HS-5 (cell line): ENCODE measurements around the gene MACROD1.

Source experiments
- DNase-seq: peaks from one replicate; pipeline ENCODE4 v3.0.0-alpha.2; 2012; ENCODE audit warnings: low read depth

Gene MACROD1

DNA sequence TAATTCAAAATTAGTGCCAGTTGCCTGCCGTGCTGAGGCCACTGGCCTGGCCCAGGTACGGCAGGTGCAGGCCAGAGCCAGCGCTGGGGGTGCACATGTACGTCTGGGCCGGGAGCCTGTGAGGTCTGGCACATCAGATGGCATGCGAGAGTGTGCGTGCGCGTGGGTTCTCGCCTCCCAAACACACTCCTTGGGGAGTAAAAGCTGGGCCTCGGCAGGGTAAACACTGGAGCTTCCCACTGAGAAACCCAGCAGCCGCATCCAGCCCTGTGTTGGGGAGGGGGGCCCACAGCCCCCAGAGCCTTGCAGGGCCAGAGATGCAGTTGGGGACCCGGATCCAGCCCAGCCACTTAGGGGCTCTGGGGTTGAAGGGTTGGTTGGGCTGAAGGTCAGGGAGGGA, 92.4 kb downstream of the MACROD1 start:
- DNase-seq, result no peak

DNA sequence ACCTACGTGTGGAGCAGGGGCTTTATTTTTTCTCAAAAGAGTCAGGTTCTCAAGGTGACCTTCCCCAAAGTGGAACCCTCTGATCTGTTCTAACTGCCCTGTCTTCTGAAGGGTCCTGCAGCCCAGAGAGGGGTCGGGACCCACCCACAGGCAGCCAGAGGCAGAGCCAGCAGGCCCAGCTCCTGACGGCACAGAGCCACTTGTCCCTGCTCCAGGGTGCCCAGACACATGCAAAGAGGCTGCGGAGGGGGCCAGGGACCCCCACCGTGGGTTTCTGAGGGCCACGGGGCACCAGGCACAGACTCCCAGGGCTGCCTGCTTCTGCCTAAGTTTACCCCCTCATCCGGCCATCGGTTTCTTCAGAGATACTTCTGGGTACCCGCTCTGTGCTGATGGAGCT, 93.0 kb downstream of the MACROD1 start:
- no peak for DNase-seq

DNA sequence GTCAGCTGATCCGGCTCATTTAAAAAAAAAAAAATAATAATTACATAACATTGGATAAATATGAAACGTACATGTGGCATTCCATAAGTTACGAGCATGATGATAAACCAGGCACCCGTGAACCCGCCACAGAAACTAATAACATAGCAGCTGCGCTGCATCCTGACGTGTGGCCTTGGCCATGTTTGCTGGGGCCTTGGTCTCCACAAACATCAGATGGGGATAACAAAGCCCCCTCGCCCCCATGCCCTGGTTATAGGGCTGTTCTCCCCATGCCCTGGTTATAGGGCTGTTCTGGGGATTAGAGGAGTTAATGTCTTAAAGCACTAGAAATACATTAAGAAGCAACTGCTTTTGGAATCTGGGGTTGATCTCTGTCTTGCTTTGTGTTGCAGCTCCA, 93.5 kb downstream of the MACROD1 start:
- no peak for DNase-seq

DNA sequence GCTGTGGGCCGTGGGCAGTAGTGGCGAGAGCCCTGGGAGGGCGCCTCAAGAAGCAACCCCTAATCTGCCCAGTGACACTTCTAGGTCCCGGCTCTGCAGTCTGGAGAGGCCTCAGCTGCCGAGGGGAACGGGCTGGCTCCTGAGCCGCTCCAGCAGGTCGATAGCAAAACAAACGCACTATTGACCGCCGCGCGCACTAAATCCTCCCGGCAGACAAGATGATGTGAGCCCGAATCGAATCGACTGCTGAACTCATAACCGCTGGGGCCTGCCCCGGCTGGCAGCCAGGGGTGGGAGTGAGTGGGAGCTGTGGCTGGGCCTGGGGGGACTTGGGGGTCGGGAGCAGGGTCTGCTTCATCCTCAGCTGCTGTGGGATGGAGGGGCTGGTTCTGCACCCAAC, 94.1 kb downstream of the MACROD1 start:
- DNase-seq, result no peak

DNA sequence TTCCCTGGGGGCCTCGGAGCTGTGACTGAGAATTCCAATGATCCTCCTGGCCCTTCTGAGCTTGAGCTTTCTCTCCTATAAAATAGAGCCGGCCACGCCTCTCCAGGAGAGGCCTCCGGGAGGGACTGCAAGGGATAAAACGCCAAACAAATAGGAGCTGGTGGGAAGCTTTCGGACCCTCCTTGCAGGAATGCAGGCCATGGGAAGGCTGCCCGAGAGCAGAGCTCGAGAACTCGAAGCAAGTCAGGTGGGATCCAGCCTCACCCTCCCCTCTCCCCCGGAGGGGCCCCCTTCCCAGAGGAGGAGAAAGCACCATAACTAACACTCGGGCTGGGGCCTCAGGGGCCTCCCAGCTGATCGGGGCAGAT, 95.6 kb downstream of the MACROD1 start:
- DNase-seq, result no peak

DNA sequence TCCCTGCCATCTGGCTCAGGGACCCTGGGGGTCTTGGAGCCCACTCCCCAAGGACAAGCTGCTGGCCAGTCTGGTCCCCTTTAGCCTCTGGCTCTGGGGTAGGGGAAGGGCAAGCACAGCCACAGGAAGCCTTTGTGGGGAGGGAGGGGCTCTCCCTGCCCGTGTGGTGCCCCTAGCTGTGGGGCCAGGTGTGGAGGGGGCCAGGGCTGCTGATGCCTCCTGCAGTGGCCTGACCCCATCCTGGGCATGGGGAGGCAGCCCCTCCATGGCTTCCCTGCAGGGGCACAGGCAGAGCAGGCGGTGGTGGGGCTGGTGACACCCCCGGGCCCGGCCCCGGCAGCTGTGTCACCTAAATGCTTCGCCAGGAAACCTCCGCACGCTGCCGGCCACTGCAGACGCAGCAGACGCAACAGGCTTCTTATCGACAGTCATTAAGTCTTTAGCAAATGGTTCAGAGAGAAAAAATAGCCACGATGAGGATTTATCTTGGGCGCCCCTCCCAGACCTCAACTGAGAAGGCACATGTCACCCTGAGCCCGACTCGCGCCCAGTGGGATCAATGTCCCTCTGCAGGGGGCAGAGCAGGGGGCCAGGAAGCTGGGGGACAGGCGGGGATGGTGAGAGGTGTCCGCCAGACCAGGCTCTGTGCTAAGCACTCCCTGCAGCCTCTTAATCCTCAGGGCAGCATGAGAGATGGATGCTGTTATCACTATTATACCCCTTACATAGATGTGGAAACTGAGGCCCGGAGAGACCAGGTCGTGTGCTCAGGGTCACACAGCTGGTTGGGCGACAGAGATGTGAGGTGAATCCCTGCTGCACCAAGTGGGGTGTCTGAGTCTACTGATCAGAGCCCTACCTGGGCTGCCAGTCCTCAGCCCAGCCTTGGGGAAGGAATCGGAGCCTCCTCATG, 96.3 kb downstream of the MACROD1 start:
- DNase-seq, result no peak

DNA sequence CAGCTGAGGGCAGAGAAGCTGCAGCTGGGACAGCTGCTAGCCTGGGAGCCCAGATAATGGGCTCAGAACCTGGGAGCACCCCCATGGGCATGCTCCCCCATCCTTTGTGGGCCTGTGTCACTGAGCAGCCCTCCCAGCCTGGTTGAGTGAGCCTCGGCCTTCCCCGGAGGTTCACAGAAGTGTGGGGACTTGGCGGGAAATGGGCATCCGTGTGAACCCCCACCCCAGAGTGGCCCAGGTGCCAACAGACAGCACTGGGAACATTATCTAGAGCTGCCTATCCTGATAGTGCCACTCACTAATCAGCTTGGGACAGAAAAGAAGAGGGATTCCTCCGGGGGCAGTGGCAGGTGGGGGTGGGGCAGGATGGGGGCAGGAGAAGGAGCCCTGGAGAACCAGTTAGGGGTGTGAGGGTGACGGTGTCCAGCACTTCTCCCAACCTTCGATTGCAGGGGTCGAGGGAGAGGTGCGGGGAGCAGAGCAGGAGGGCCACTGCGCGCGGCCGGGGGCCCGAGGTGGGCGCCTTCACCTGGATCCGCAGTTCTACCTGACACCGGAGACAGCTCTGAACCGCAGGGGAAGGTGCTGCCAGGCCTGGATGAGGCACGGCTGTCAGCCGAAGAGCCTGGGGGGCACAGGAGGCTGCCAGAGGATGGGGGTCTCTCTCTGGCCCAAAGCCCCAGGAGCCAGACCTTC, 97.1 kb downstream of the MACROD1 start:
- no peak for DNase-seq

DNA sequence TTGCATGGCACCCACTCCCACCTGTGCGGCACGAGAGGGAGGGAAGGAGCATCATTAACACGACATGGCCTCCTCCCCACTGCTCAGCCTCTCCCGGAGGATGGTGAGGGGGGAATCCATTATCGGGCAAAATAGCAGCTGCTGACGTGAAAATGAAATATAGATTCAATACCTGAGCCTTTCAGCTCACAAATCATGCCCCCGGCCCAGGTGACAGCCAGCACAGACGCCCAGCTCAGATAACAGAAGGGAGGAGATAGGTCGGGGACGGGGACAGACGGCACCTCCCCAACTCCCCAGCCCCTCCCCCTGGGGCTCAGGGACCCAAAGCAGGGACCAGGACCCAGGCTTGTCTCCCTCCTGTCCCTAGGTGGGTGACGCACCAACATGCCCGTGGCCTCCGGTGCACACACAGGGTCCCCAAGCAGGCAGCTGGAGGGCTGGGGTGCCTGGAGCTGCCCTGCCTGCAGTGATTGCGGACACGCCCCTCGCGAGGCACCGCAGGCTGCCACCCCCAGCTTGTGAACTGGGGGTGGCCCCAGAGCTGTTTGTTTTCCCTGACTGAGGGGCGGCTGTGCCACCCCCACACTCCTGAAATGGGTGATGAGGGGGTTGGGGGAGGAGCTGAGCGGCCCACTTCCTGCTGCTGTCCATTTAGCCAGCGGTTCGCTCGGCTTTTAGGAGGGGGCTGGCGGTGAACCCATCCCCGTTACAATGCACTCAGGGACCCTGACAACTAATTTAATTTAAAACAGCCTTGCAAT, 98.5 kb downstream of the MACROD1 start:
- no peak for DNase-seq

DNA sequence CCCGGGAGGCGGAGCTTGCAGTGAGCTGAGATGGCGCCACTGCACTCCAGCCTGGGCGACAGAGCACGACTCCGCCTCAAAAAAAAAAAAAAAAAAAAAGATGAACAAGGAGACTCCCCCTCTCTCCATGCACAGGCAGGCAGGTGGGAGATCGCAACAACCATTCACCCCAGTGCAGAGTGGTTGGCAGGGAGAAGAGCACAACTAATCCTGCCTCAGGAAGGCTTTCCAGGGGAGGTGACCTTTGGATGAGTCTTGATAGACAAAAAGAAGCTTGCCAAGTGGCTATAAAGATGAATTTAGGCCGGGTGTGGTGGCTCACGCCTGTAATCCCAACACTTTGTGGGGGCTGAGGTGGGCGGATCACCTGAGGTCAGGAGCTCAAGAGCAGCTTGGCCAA, 100.2 kb downstream of the MACROD1 start:
- no peak for DNase-seq

DNA sequence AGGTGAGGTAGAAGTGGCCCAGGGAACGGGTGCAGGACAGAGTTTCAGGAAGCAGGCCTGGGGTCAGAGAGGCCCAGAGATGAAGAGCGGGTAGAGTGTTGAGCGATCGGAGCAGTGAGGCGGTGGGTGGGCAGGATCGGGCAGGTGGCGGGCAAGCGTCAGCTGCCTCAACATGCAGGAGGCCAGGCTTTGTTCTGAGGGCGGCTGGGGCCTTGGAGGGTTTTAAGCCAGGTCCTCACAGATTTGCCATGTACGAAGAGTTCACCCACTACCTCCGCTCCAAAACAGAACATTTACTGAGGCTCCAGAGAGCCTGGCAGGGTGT, 100.8 kb downstream of the MACROD1 start:
- DNase-seq, result no peak

DNA sequence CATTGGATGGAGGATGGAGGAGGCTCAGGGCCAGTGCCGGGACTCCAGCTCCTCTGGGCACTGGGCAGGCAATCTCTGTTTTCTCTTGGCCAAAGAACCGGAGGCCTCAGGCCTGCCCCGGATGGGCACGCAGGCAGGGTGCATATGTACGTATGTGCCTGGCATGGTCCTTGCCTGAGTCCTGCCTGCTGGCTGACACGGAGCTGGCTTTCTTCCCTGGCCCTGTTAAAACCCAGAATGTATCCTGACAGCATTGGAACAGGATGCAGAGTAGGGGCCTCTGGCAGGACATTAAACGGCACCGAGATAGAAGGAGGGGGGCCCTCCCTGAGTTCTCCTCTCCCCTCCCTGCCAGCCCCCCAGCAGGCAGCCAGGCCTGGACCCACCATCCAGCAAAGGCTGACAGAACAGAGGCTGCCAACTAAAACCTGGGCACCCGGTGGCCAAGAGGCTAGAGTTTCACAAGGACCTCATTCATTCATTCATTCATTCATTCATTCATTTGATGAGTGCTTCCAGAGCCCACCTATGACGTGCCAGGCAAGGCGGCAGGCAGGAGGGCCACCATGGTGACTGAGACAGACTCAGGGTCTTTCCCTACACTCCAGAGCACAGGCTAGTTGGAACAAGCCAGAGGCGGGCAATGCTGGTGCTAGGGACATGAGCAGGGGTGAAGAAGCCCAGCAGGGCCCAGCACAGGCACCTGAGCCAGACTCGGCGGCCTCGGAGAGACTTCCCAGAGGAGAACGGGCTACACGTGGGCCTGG, 101.4 kb downstream of the MACROD1 start:
- DNase-seq, result no peak

DNA sequence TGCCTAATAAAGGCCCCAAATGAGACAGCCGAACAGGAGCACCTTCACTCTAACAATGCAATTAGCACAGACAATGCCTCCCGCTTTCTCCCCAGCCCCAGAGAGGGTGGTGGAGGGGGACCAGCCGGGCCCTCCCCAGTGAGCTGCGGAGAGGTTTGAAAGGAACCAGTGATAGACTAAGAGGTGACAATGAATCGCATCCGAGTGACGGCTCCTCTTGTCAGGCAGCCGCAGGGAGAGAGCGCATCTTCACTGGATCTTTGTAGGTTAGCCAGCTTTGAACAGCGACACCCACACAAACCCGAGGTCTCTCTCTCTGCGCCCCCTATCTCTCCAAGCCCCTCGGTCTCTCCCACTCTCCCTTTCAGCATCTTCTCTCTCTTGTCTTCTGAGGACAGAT, 102.1 kb downstream of the MACROD1 start:
- DNase-seq, result no peak

DNA sequence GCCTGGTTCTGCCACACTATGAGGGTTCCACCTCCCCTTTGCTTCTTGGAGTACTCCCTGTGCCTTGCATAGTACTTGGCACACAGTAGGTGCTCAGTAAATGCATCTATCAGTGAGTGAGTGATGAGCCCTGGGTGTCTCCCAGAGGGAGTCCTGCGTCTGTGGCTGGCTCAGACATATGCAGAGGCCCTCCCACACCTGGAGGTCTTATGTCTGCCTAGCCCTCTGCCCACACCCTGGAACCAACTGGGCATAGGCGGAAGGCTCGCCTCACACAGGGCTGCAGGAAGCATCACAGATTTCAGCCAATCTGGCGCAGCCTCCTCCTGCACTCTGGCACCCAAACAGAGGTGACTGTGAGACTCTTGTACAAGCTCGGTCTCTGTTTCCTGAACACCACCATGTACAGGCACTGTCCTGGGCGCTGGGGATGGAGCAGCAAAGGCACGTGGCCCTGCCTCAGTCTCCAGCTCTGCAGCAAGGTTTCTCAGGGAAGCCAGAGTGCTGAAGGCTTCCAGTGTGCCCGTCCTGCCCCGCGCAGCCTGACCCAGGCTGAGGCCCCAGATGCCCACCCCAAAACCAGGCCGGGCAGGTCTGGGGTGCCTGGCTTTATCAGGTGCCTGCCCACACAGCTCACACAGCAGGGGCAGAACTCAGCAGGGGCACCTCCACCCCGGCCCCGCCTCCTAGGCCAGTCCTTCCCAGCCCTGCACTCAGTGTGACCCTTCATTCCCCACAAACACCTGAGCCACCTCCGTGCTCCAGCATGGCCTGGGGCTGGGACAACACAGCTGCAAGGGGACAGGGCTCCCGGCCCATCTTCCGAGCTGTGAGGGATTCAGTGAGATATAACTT, 103.5 kb downstream of the MACROD1 start:
- DNase-seq, result no peak

DNA sequence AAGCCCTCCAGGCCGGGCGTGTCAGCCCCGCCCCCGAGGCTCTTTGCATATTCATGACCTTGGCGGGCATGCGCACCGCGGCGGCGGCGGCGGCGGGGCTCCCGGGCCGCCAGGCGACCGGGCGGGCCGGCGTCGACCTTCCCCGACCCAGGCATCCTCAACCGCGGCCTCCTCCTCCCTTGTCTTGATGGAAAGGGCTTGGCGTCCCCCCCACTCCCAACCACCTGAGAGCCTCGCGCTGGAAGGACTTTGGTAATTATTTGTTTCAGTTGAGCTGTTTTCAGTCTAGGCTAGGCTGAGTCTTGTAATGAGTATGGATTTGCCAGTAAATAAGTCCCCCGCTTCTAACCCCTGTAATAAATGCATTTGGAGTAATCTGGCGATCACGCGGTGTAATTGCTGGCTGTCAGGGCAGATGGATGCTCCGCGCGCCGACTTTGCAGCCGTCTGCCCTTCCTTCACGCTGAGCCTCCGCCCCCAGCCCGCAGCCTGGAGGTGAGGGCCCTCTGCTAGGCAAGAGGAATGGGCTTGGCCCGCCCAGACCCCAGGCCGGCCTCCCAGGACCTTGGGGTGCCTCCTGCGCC, 105.0 kb downstream of the MACROD1 start:
- no peak for DNase-seq

DNA sequence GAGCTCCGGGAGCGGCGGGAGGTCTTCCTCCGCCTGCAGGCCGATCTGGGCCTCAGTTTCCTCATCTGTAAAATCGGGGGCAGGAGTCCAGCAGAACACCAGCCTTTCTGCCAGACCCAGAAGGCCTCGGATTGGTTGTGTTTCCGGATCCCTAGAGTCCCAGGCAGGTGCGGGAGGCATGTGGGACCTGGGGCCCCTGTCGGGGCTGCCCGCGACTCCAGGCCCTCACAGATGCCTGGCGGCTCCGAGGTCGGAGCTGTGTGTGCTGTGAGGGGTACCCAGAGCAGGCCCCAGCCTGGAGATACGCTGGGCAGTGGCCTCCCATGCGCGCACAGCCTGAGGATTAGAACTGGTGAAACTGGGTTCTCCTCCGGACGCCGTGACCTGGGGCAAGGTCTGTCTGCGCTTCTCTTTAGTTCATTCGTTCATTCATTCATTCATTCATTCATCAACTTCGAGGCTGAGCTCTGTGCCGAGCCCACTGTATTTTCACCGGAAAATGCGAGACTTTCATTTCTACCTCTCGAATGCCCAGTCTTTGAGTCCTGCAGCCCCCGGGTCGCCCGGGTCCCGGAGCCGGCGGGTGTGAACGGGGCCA, 105.6 kb downstream of the MACROD1 start:
- DNase-seq, result no peak

DNA sequence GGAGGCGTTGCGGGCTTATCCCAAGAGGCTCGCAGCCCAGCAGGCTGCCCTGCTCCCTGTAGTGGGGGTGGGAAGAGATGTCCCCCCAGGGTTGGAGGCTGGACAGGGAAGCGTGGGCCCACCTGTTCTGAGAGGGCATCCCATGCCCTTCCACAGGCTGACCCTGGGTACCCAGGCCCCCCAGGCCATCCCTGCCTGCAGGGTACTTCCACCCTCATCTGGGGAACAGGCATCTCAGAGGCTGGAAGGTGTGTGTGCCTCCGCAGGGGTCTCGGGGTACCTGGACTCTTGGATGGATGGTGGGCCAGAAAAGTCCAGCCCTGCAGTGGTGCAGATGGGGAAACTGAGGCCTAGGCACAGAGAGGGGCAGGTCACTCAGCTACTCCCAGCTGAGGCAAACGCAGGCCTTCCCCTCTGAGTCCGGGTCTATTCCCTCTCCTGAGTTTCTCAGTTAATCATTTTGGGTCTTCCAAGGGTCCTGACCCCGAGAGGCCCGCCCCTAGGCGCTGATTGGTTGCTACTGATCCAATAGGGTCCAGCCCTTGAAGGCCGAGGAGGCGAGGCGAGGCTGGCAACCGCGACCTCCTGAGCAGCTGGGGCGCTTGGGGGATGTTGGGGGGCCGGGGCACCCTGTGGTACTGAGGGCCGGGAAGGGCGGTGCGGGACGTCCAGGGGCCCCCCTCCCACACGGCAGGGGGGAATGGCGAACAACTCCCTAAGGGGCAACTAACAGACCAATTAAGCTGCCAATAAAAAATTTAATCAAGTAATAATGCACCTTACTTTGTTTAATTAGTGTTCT, 106.4 kb downstream of the MACROD1 start:
- DNase-seq, result no peak

DNA sequence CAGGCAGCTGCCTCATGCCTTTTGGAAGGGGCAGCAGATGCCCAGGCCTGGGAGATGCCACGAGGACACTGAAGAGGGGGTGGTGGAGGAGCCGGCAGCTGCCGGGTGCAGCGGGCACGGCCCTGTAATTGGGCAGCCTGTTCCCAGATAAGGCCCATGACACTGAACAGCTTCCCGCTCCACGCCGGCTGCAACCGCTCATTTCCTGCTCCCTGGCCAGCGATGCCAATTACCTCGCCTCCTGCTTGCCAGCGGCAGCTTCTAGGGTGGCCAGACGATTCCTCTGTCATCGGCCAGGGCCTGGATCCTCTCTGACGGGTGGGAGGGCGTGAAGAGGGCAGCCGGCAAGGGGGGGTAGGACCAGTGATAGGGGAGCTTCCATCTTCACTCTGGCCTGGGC, 107.4 kb downstream of the MACROD1 start:
- DNase-seq, result no peak

DNA sequence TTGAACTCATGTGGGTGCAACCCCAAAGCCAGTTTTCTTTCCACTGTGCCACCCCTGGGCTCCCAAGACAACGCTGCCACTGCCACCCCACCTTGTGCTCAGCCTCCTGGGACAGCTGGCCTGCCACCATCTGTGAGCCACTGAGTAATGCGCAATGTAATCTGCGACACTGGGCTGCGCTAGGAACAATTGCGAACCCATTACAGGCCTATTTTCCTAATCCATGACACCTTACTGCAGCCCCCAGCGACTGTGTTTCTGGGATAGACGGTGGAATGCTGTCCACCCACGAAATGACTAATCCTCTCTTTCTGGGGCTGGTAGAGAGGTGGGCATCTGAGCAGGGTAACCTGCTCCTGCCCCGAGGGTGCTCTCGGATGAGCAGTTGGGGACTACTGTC, 108.0 kb downstream of the MACROD1 start:
- no peak for DNase-seq

DNA sequence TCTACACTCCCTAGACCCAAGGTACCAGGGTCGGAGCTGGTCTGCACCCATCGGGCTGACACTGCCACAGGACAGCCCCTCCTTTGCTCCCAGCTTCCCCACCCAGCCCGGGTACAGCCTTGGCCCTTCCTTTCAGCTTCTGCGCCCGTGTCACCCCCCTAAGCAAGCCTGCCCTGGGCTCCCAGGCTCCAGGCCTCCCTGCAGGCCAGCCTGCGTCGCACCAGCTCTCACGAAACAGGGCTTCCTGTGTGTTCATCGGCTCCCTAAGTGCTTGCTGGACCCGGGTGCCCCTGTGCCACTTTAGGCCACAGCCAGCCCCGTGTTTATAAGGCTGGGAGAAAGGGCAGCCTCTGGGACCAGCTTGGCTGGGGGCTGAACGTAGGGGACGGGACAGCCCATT, 109.1 kb downstream of the MACROD1 start:
- no peak for DNase-seq
